Uterus (tissue), 4 donors: Measurements from ENCODE around the gene TMEM37. TPM values are rescaled to one million over a fixed set of nuclear protein-coding genes. Genes with fewer than 3 reads are reported as not detected.
A peak's percentile ranks its signal among the peaks of the same experiment; 100 is the strongest.

Experiments used
- DNase-seq, 2 donors: peaks; one replicate each; pipeline ENCODE4 v3.0.0-alpha.2; 2019 to 2020
- H3K27ac ChIP-seq, 2 donors: fragments of 200-600 bp; sonication (generic); 1 replicate in 1 of 2; 2 replicates in 1 of 2; pipeline ENCODE4 v1.5.1; 2016 to 2018
- H3K27me3 ChIP-seq, 2 donors: fragments of 200-600 bp; sonication (generic); one replicate each; pipeline ENCODE4 v1.5.1; 2018 to 2019; ENCODE audit warnings: control low read depth in 1 of 2
- H3K36me3 ChIP-seq, 2 donors: fragments of 200-600 bp; sonication (generic); one replicate each; pipeline ENCODE4 v1.5.1; 2019; ENCODE audit warnings: control low read depth in 1 of 2
- H3K4me1 ChIP-seq, 2 donors: fragments of 200-600 bp; sonication (generic); one replicate each; pipeline ENCODE4 v1.5.1; 2018 to 2019; ENCODE audit warnings: control low read depth in 1 of 2
- H3K4me3 ChIP-seq, 2 donors: fragments of 200-600 bp; sonication (generic); 1 replicate in 1 of 2; 2 replicates in 1 of 2; pipeline ENCODE4 v1.5.1; 2018 to 2019; ENCODE audit warnings: mild to moderate bottlenecking in 1 of 2
- H3K9me3 ChIP-seq, 2 donors: fragments of 200-600 bp; sonication (generic); one replicate each; pipeline ENCODE4 v1.5.1; 2019; ENCODE audit warnings: control low read depth in 1 of 2
- POLR2A ChIP-seq, 2 donors: fragments of 450-650 bp; IDR thresholded peaks; one replicate each; pipeline ENCODE4 v1.6.1; 2016; ENCODE audit warnings: antibody characterized with exemption in 2 of 2, mild to moderate bottlenecking in 1 of 2, moderate library complexity in 1 of 2
- intact Hi-C: fragments of 100-400 bp; cut with DNase I; formaldehyde crosslinking; loops from one replicate; pipeline ENCODE4 v1.15.1; 2023; ENCODE audit warnings: low total_unique reads
- total RNA-seq, 4 donors: library from RNA; depleted of rRNA in 3 of 4; stranded (reverse); fragments of >200 nt in 3 of 4; gene quantifications; one replicate each; pipeline versions ENCODE4 v1.1.0 to v1.2.4, GENCODE V29; 2014 to 2023
- TF ChIP-seq, protein P1 (sequence below), 4 experiments: fragments of 200-600 bp in 2 of 4; fragments of 450-650 bp in 2 of 4; sonication (generic) in 2 of 4; IDR thresholded peaks; one replicate each; pipeline ENCODE4 v1.5.1; 2016 to 2019; ENCODE audit warnings: antibody characterized with exemption in 4 of 4, mild to moderate bottlenecking in 2 of 4, moderate library complexity in 1 of 4
- donor health status: DM: yes; HTN: yes; CAD: no.

Gene TMEM37
- total RNA-seq, 4 donors from 2014 or later = 1.2 to 5.4 (median 3.7) TPM; not detected in 1

DNA sequence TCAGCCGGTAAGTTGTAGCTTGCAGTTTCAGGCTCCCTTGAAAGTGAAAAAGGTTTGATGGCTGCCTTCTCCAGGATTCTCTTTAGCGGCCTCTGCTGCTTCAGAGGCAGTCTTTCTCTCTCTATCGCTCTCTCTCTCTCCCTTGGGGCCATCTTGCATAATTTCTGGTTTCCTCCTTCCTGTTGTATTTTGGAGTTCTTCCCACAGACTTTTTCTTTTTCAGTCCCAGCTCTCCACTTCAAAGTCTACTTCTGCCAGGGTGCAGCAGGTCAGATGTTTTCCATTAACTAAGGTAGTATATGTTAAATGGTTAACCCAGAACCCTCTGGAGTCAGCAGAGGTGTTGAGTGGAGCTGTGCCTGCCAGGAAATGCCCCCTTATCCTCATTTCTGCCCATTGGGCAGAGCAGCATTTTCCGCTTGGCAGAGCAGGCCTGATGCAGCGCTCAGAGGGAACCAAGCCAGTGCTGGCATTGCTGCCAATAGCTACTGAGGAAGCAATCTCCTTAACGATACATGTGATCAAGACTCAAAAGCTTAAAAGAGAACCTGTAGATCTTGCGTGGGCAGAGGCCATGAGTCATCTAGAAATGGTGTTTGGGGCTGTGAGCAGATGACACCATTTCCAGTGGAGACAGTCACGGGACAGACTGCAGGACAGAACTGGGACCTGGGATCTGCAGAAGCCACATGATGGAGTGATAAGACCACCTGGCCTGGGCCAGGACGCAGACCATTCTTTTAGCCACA is 44.1 kb upstream of the TMEM37 start:
- no peaks in the 10 kb centered on the region for H3K27me3 ChIP-seq
- no peak for TF ChIP-seq POLR2A (IDR thresholded peaks at IDR 0.05)
- TF ChIP-seq, protein P1, sequence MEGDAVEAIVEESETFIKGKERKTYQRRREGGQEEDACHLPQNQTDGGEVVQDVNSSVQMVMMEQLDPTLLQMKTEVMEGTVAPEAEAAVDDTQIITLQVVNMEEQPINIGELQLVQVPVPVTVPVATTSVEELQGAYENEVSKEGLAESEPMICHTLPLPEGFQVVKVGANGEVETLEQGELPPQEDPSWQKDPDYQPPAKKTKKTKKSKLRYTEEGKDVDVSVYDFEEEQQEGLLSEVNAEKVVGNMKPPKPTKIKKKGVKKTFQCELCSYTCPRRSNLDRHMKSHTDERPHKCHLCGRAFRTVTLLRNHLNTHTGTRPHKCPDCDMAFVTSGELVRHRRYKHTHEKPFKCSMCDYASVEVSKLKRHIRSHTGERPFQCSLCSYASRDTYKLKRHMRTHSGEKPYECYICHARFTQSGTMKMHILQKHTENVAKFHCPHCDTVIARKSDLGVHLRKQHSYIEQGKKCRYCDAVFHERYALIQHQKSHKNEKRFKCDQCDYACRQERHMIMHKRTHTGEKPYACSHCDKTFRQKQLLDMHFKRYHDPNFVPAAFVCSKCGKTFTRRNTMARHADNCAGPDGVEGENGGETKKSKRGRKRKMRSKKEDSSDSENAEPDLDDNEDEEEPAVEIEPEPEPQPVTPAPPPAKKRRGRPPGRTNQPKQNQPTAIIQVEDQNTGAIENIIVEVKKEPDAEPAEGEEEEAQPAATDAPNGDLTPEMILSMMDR (IDR thresholded peaks at IDR 0.05) = peak in 2 of 4 experiments; percentile 13
- peak; percentile 41 to 49 for DNase-seq
- H3K27ac ChIP-seq = no peak overlapping the region
- H3K4me1 ChIP-seq = no peaks in the 10 kb centered on the region
- no peak overlapping the region for H3K4me3 ChIP-seq
- no peaks in the 10 kb centered on the region for H3K9me3 ChIP-seq
- no peaks in the 10 kb centered on the region for H3K36me3 ChIP-seq
- intact Hi-C loops = no loop called here

DNA sequence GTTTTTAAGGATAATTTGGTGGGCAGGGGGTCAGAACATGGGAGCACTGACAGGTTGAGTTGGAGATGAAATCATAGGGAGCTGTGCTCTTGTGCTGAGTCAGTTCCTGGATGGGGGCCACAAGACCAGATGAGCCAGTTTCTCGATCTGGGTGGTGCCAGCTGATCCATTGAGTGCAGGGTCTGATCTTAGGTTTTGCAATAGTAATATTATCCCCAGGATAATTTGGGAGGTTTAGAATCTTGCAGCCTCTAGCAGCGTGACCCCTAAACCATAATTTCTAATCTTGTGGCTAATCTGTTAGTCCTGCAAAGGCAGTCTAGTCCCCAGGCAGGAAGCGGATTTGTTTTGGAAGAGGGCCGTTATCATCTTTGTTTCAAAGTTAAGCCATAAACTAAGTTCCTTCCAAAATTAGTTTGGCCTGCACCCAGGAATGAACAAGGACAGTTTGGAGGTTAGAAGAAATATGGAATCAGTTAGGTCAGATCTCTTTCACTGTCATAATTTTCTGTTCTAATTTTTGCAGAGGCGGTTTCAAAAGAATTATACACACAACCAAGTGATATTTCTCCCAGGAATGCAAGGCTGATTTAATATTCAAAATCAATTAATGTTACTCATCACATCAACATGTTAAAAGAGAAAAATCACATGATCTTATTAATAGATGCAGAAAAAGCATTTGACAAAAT is 41.9 kb upstream of the TMEM37 start:
- no peak overlapping the region for H3K27ac ChIP-seq
- no peak overlapping the region for H3K4me3 ChIP-seq
- DNase-seq = peak in 1 of 2 donors; percentile 42
- no peaks in the 10 kb centered on the region for H3K9me3 ChIP-seq
- no peak for TF ChIP-seq POLR2A (IDR thresholded peaks at IDR 0.05)
- TF ChIP-seq, protein P1 (IDR thresholded peaks at IDR 0.05) = no peak
- no peaks in the 10 kb centered on the region for H3K36me3 ChIP-seq
- intact Hi-C loops = no loop called here
- no peaks in the 10 kb centered on the region for H3K27me3 ChIP-seq
- no peaks in the 10 kb centered on the region for H3K4me1 ChIP-seq

DNA sequence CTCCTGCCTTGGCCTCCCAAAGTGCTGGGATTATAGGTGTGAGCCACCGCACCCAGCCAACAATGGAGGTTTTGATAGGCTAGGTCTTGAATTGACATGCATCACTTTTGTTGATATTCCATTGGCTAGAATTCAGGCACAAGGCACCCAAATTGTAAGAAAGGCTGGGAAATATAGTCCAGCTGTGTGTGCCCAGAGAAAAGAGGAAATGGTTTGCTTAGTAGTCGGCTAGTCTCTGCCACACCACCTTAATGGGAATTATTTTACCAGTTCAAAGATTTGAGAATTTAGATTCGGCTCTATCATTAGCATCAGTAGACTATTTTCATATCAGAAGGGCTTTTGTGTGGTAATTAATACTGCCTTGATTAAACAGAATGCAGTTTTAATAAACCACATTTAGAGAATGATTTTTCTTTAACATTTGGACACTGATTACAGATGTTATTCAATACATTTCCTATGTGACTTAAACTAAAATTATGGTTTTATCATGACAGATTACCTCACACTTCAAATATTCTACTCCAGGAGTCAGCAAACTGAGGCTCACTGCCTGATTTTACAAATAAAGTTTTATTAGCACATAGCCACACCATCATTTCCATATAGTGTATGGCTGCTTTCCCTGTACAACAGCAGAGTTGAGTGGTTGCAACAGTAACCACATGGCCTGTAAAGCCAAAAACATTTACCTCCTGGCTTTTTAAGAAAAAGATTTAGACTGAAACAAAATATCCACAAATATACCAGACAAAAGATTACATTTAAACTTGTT is 37.5 kb upstream of the TMEM37 start:
- Histone ChIP-seq H3K27ac (no peak overlapping the region), H3K27me3 (no peaks in the 10 kb centered on the region)
- intact Hi-C loops = no loop called here

DNA sequence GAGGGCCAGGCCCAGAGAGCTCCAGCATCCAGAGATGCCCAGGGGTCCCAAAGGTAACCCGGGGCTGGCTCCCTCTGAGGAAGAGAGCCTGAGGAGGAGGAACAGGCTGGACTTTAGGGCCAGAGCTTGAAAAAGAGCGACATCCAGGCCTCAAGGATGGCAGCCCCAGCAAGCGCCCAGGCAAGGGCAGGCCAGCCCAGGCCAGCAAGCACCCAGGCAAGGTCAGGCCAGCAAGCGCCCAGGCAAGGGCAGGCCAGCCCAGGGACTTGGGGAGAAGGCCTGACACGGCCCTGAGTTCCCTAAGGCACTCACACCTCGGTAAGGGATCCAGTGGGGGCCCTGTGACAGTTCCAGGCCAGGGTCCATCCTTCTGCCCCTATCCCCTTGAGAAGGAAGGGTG is 34.5 kb upstream of the TMEM37 start:
- no peak overlapping the region for H3K4me3 ChIP-seq
- TF ChIP-seq, protein P1 (IDR thresholded peaks at IDR 0.05) = no peak
- TF ChIP-seq POLR2A (IDR thresholded peaks at IDR 0.05) = no peak
- no peaks in the 10 kb centered on the region for H3K4me1 ChIP-seq
- no peak overlapping the region for H3K27ac ChIP-seq
- DNase-seq = no peak
- H3K27me3 ChIP-seq = no peaks in the 10 kb centered on the region
- H3K9me3 ChIP-seq = no peaks in the 10 kb centered on the region
- H3K36me3 ChIP-seq = no peaks in the 10 kb centered on the region
- intact Hi-C loops = no loop called here

More for the DNA sequence above, 37.5 kb upstream of the TMEM37 start:
- Histone ChIP-seq H3K36me3 (no peaks in the 10 kb centered on the region), H3K9me3 (no peaks in the 10 kb centered on the region), H3K4me1 (no peaks in the 10 kb centered on the region), H3K4me3 (no peak overlapping the region)
- DNase-seq = no peak
- TF ChIP-seq POLR2A (IDR thresholded peaks at IDR 0.05) = no peak
- TF ChIP-seq, protein P1 (IDR thresholded peaks at IDR 0.05) = no peak
